Measurements from ENCODE around the gene LOXL4. TPM values are rescaled to one million over a fixed set of nuclear protein-coding genes. Genes with fewer than 3 reads are reported as not detected.

Gene LOXL4
- not detected in 2 replicates for total RNA-seq

DNA sequence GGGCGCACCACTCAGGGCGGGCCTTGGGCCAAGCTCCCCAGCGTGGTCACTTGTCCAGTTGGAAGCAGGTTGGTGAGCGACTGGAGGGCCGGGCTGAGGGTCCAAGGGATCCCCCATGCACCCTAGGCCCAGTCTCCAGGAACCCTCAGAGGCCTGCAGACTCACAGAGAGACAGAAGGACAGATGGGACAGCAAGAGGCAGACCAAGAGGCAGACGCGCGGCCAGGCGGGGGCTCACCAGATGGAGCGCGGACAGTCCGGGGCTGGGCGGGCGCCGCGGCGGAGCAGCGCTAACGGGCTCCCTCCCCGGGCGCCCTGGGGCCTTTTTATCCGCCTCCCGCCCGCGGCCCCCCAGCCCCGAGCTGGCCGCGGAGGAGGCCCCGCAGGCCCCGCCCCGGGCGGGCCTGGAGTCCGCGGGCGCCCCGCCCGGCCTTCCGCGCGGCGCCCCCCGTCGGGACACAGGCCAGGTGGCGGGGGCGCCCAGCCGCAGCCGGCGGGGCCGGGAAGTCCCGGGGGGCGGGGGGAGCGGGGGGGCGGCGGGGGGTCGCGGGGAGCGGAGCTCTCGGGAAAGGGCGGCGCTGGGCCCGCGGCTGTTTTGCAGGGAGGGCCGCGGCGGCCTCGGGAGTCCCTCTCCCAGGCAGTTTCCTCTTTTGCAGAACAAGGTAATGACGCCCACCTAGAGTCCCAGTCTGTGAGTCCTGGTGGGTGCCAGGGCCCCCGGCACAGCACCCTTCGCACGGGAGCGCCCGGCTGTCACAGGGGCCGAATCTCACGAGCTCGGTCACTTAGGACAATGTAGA is at the start of gene LOXL4:
TSS of gene LOXL4 (minus strand) at position 301 of the 800 bp plus-strand sequence. CDS start 5,175 bp downstream, outside the sequence.
- H3K36me3 Mint-ChIP-seq (ENCODE audit: low read depth): no peaks in the 10 kb centered on the region
- H3K9me3 Mint-ChIP-seq: no peaks in the 10 kb centered on the region
- H3K4me3 Mint-ChIP-seq: peak within 1 kb of the TSS; percentile 71
- peaks cover 52% of the 10 kb centered on the region for H3K27me3 Mint-ChIP-seq
- H3K4me1 Mint-ChIP-seq: no peaks in the 10 kb centered on the region
- H3K27ac Mint-ChIP-seq: no peak within 1 kb of the TSS
- no peak for DNase-seq
- intact Hi-C loops (cut with micrococcal nuclease): no loop called here

DNA sequence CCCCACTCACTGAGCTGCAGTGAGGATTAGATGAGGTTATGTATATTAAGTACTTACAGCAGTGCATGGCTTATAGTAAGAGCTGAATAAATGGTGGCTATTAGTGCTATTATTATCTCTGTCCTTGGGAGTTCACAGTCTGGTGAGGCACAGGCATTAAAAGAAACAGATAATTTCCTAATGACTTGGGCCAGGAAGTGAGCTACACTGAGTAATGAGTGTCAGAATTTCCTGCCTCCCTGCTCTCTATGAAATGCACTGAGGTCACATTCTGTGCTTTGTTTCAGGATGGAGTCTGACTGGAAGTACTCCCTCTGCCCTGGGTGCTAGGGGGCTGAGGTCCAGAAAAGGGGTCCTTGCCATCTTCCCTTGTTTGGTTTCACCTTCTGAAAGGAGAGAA is 48.7 kb upstream of the LOXL4 start:
- Mint-ChIP-seq H3K27me3 (peaks cover 3% of the 10 kb centered on the region), H3K9me3 (no peaks in the 10 kb centered on the region), H3K36me3 (ENCODE audit: low read depth) (no peaks in the 10 kb centered on the region), H3K4me3 (no peak overlapping the region), H3K27ac (no peak overlapping the region), H3K4me1 (no peaks in the 10 kb centered on the region)
- intact Hi-C loops (cut with micrococcal nuclease): no loop called here
- DNase-seq: no peak

GRCh38 chr10:98316170-98316569 is 48.2 kb upstream of the LOXL4 start:
- Mint-ChIP-seq H3K27ac (no peak overlapping the region), H3K4me1 (no peaks in the 10 kb centered on the region)
- intact Hi-C loops (cut with micrococcal nuclease): no loop called here

DNA sequence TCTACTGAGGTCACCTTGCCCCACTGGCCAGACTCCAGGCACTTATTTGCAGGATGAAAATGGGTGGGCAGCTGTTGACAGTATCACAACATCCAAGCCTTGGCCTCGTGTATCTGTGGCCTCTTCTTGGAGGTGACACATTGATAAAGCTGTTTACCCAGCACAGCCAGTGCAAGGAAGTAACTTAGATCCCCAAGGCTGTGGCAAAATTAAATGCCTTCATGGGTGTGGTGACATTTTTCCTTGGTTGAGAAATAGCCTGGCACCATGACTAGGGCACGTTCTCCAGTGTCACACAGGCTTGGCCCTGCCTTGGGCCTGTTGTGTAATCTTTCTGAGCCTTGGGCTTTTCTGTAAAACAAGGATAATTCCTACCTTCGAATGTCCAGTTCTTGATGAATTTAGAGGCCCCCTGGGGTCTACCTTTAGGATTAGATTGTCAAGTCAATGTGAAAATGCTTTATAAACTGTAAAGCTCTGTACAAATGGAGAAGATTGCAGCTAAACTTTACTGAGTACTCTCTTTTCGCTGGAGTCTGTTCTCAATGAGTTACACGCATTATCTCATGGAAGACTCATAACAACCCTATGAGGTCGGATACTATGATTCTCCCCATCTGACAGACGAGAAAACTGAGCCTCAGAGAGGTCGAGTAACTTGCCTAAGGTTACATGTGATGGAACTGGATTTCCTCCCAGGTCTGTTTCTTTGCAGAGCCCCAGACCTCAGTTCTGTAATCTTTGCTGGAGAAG is 46.7 kb upstream of the LOXL4 start:
- Mint-ChIP-seq H3K4me3 (no peak overlapping the region), H3K4me1 (peaks cover 2% of the 10 kb centered on the region), H3K9me3 (no peaks in the 10 kb centered on the region), H3K36me3 (ENCODE audit: low read depth) (no peaks in the 10 kb centered on the region), H3K27me3 (peaks cover 10% of the 10 kb centered on the region), H3K27ac (no peak overlapping the region)
- DNase-seq: no peak
- intact Hi-C loops (cut with micrococcal nuclease): no loop called here

More at GRCh38 chr10:98316170-98316569, 48.2 kb upstream of the LOXL4 start:
- no peak overlapping the region for H3K4me3 Mint-ChIP-seq
- peaks cover 3% of the 10 kb centered on the region for H3K27me3 Mint-ChIP-seq
- no peaks in the 10 kb centered on the region for H3K9me3 Mint-ChIP-seq
- no peak for DNase-seq
- H3K36me3 Mint-ChIP-seq (ENCODE audit: low read depth): no peaks in the 10 kb centered on the region

DNA sequence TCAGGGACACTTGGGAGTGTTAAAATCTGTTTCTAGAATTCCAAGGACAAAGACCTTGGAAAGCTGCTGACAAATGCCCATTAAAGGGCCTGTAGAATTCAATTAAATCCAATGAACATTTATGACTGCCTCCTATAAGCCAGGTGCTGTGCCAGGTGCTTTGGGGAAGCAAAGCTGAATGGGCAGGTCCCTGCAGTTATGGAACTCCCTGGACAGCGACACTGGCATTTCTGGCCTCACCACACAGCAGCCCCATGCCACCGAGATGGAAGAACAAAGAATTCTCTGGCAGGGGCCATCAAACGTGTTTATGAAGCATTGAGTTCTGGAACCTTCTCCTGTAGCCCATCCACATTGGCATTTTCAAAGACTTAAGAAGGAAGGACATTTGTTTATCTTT is 45.6 kb upstream of the LOXL4 start:
- H3K9me3 Mint-ChIP-seq: no peaks in the 10 kb centered on the region
- H3K4me1 Mint-ChIP-seq: peaks cover 5% of the 10 kb centered on the region
- DNase-seq: no peak
- intact Hi-C loops (cut with micrococcal nuclease): no loop called here
- peaks cover 20% of the 10 kb centered on the region for H3K27me3 Mint-ChIP-seq
- no peaks in the 10 kb centered on the region for H3K36me3 Mint-ChIP-seq (ENCODE audit: low read depth)
- H3K27ac Mint-ChIP-seq: no peak overlapping the region
- H3K4me3 Mint-ChIP-seq: no peak overlapping the region

- Mint-ChIP-seq H3K9me3 (no peaks in the 10 kb centered on the region), H3K4me3 (no peak overlapping the region), H3K27ac (no peak overlapping the region), H3K4me1 (peaks cover 5% of the 10 kb centered on the region), H3K36me3 (ENCODE audit: low read depth) (no peaks in the 10 kb centered on the region), H3K27me3 (peaks cover 23% of the 10 kb centered on the region)
- DNase-seq: no peak
- intact Hi-C loops (cut with micrococcal nuclease): no loop called here
These were observed 44.8 kb upstream of the LOXL4 start for GRCh38 chr10:98312822-98313221.

GRCh38 chr10:98312349-98312748 is 44.4 kb upstream of the LOXL4 start:
- Mint-ChIP-seq H3K27me3 (peaks cover 23% of the 10 kb centered on the region), H3K4me3 (no peak overlapping the region), H3K36me3 (ENCODE audit: low read depth) (no peaks in the 10 kb centered on the region), H3K9me3 (no peaks in the 10 kb centered on the region), H3K4me1 (peaks cover 5% of the 10 kb centered on the region), H3K27ac (no peak overlapping the region)
- intact Hi-C loops (cut with micrococcal nuclease): no loop called here
- DNase-seq: no peak

GRCh38 chr10:98310701-98311100 is 42.7 kb upstream of the LOXL4 start:
- Mint-ChIP-seq H3K9me3 (no peaks in the 10 kb centered on the region), H3K27me3 (peaks cover 29% of the 10 kb centered on the region), H3K36me3 (ENCODE audit: low read depth) (no peaks in the 10 kb centered on the region), H3K27ac (no peak overlapping the region), H3K4me3 (no peak overlapping the region), H3K4me1 (peaks cover 5% of the 10 kb centered on the region)
- intact Hi-C loops (cut with micrococcal nuclease): no loop called here
- no peak for DNase-seq

DNA sequence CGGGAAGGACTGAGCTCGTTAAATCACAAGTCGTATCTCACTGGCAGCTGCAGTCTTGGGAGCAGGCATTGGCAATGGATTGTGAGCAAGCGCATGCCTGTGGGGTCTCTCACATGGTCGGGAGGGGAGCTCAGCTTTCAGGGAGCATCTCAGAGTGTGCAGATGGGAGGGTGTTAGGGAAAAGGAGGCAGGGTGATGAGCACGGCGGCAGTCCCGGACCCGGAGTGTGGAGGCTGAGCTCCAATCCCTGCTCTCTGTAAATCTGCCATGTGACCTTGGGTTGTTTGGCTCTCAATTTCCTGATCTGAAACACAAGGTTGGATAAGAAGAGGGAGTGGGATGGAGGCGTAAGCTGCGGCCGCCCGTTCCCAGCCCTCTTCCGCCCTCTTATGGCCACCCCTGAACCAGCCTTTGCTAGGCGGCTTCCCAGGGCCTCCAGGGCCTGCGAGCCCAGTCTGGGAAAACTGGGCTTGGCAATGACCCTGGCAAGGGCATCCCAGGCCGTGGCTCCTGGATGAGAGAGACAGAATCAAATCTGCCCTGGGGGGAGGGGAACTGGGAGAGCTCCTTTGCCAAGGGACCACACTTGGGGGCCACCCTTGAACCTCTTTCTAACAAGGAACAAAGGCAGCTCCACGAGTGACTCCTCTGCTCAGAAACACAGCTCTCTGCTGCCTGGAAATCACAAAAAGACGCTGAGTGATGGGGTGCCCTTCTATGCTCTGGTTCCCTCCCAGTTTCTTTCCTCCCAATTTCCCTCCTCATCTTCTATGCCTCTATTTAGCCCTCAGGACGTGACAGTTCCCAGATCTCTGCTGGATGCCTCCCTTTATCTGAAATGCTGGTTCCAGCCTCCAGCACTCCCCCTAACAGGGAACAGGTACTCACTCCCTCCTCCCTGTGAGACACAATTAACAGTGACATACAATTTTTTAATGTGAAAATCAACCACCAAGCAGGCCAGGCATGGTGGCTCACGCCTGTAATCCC is 41.7 kb upstream of the LOXL4 start:
- Mint-ChIP-seq H3K4me3 (no peak overlapping the region), H3K36me3 (ENCODE audit: low read depth) (no peaks in the 10 kb centered on the region), H3K27ac (no peak overlapping the region), H3K4me1 (peaks cover 5% of the 10 kb centered on the region), H3K27me3 (peaks cover 32% of the 10 kb centered on the region), H3K9me3 (no peaks in the 10 kb centered on the region)
- intact Hi-C loops (cut with micrococcal nuclease): no loop called here
- peak; percentile 60 for DNase-seq

GRCh38 chr10:98308669-98309365 is 40.8 kb upstream of the LOXL4 start:
- Mint-ChIP-seq H3K27me3 (peaks cover 30% of the 10 kb centered on the region), H3K4me1 (peaks cover 5% of the 10 kb centered on the region), H3K4me3 (no peak overlapping the region), H3K27ac (no peak overlapping the region), H3K36me3 (ENCODE audit: low read depth) (no peaks in the 10 kb centered on the region), H3K9me3 (no peaks in the 10 kb centered on the region)
- no peak for DNase-seq
- intact Hi-C loops (cut with micrococcal nuclease): no loop called here

DNA sequence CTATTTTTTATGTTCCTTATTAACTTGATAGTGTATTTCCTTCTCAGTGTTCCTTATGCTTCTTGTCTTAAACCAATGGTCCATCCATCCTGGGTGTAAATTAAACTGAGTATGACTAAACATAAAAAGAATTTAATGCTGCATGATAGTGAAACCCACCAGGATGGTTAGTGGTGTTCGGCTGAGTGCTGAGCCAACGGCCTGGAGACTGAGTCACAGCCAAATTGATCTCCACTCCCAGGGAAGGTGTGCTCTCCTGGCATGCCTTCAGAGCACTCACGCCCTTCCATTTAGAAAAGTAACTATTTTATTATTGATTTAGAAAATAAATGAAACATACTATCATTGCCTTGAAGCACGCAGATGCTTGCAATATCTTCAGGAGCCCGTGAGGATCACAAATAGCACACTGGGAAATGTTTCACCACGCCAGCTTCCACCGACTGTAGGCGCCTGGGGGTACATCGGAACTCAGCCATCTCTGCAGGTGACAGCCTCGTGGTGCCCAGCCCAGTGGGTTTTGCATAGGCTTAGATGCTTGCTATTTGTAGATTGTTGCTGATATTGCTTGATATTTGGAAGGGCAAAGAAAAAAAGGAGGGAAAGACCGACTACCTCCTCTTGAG is 40.0 kb upstream of the LOXL4 start:
- no peak overlapping the region for H3K27ac Mint-ChIP-seq

DNA sequence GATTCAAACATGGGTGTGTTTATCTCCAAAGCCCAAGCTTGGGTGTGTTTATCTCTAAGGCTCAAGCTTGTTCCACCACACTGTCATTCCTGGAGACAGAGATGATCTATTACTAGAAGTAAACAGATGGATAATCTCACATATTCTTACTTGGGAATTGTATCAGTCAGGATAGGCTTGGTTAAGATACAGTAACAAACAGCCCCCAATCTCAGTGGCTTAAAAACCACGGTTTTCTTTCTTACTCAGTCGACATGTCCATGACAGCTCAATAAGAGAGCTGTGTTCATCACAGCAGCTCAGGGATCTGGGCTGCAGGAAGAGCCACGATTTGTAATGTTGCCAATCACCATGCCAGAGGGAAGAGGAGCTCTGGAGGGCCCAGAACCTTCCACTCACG is 38.5 kb upstream of the LOXL4 start:
- Mint-ChIP-seq H3K27ac (no peak overlapping the region), H3K4me1 (peaks cover 5% of the 10 kb centered on the region), H3K27me3 (peaks cover 29% of the 10 kb centered on the region), H3K4me3 (no peak overlapping the region), H3K36me3 (ENCODE audit: low read depth) (no peaks in the 10 kb centered on the region), H3K9me3 (no peaks in the 10 kb centered on the region)
- intact Hi-C loops (cut with micrococcal nuclease): no loop called here
- DNase-seq: no peak

More for the DNA sequence above, 40.0 kb upstream of the LOXL4 start:
- Mint-ChIP-seq H3K27me3 (peaks cover 30% of the 10 kb centered on the region), H3K36me3 (ENCODE audit: low read depth) (no peaks in the 10 kb centered on the region), H3K4me1 (peaks cover 5% of the 10 kb centered on the region), H3K9me3 (no peaks in the 10 kb centered on the region), H3K4me3 (no peak overlapping the region)
- intact Hi-C loops (cut with micrococcal nuclease): no loop called here
- no peak for DNase-seq

- intact Hi-C loops (cut with micrococcal nuclease): no loop called here
- H3K27me3 Mint-ChIP-seq: peaks cover 11% of the 10 kb centered on the region
- H3K36me3 Mint-ChIP-seq (ENCODE audit: low read depth): no peaks in the 10 kb centered on the region
- no peaks in the 10 kb centered on the region for H3K4me1 Mint-ChIP-seq
- DNase-seq: no peak
- no peaks in the 10 kb centered on the region for H3K9me3 Mint-ChIP-seq
- no peak overlapping the region for H3K4me3 Mint-ChIP-seq
- no peak overlapping the region for H3K27ac Mint-ChIP-seq
These were observed 35.6 kb upstream of the LOXL4 start for GRCh38 chr10:98303569-98303968.

All from activated CD4-positive, alpha-beta T cell treated with anti-CD3 and anti-CD28 coated beads, Interleukin-2, amount 10 ng/mL, durations not matched to agents 24 days and 14 days (primary cell).